GM21367 (cell line): ENCODE data around the gene AQP12A.
A peak's percentile ranks its signal among the peaks of the same experiment; 100 is the strongest.
"Not testable (repeated sequence)": the region's sequence is repeated elsewhere in the genome, so short reads cannot be mapped to it uniquely, and the experiment has no call there.

Source experiments
- ATAC-seq: cut with Tn5 transposase; IDR thresholded peaks from one replicate; pipeline ENCODE4 v1.9.1; 2021; ENCODE audit not compliant: unreplicated experiment

The AQP12A gene

GRCh38 chr2:240691631-240692420 is at the start of gene AQP12A:
TSS of gene AQP12A (plus strand) at chr2:240691866. CDS start at chr2:240691914, 48 bp downstream.
- not testable (repeated sequence) for ATAC-seq

- no peak for ATAC-seq
These were observed 49.4 kb upstream of the AQP12A start for GRCh38 chr2:240642061-240642805.

- ATAC-seq: no peak
These were observed 48.9 kb upstream of the AQP12A start for GRCh38 chr2:240642806-240643092.

GRCh38 chr2:240643093-240643810 is 48.4 kb upstream of the AQP12A start:
- ATAC-seq: no peak

- ATAC-seq: no peak
These were observed 47.9 kb upstream of the AQP12A start for GRCh38 chr2:240643811-240644150.

GRCh38 chr2:240644171-240644651 is 47.5 kb upstream of the AQP12A start:
- ATAC-seq: no peak

- no peak for ATAC-seq
These were observed 46.8 kb upstream of the AQP12A start for GRCh38 chr2:240644859-240645301.

- ATAC-seq: no peak
These were observed 46.3 kb upstream of the AQP12A start for GRCh38 chr2:240645346-240645745.

GRCh38 chr2:240645801-240646175 is 45.9 kb upstream of the AQP12A start:
- ATAC-seq: no peak

- ATAC-seq: no peak
These were observed 45.3 kb upstream of the AQP12A start for GRCh38 chr2:240646176-240646899.

- no peak for ATAC-seq
These were observed 44.7 kb upstream of the AQP12A start for GRCh38 chr2:240646900-240647502.

GRCh38 chr2:240647503-240648154 is 44.0 kb upstream of the AQP12A start:
- no peak for ATAC-seq

GRCh38 chr2:240648155-240648649 is 43.5 kb upstream of the AQP12A start:
- ATAC-seq: no peak

GRCh38 chr2:240648650-240649275 is 42.9 kb upstream of the AQP12A start:
- no peak for ATAC-seq

- ATAC-seq: no peak
These were observed 42.3 kb upstream of the AQP12A start for GRCh38 chr2:240649331-240649730.

GRCh38 chr2:240650254-240650965 is 41.3 kb upstream of the AQP12A start:
- no peak for ATAC-seq

- no peak for ATAC-seq
These were observed 40.5 kb upstream of the AQP12A start for GRCh38 chr2:240651185-240651584.

GRCh38 chr2:240655931-240656886 is 35.5 kb upstream of the AQP12A start:
- ATAC-seq: peak; percentile 58
